ENCODE results near the gene CD22.
"Not testable (repeated sequence)": the region's sequence is repeated elsewhere in the genome, so short reads cannot be mapped to it uniquely, and the experiment has no call there.

The CD22 gene

DNA sequence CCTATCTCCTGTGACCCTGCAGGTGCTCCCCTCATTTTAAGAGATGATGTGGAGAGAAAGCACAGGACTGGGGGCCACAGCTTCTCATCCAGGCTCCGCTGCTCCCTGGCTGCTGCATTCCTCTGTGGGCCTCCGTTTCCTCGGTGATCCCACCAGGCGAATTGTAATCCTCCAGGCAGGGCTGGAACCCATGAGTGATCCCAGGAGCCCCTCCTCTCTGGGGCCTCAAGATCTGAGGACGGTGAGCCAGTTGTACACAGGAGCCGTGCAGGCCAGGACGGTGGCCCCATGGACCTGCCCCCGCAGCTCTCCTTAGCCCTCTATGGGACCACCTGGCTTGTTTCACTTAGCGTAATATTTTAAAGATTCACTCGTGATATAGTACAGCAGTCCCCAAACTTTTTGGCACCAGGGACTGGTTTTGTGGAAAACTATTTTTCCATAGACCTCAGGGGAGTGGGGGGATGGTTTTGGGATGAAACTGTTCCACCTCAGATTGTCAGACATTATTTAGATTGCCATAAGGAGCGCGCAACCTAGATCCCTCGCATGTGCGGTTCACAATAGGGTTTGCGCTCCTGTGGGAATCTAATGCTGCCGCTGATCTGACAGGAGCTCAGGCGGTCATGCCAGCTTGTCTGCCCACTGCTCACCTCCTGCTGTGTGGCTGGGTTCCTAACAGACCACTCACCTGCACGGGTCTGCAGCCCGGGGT, 34.9 kb downstream of the CD22 start:
- TF ChIP-seq TAF1 (IDR thresholded peaks at IDR 0.05; ENCODE audit: borderline replicate concordance, low read depth, low read length): no peak
- TF ChIP-seq POLR2A (IDR thresholded peaks at IDR 0.05; ENCODE audit: low read depth, low read length): no peak
- no peak for TF ChIP-seq POLR2AphosphoS5 (IDR thresholded peaks at IDR 0.05; ENCODE audit: low read depth, low read length)
- DNase-seq (ENCODE audit: insufficient read length): no peak
- no peak for FAIRE-seq

- TF ChIP-seq POLR2A (IDR thresholded peaks at IDR 0.05; ENCODE audit: low read depth, low read length) (no peak), POLR2AphosphoS5 (IDR thresholded peaks at IDR 0.05; ENCODE audit: low read depth, low read length) (no peak), TAF1 (IDR thresholded peaks at IDR 0.05; ENCODE audit: borderline replicate concordance, low read depth, low read length) (no peak)
- DNase-seq (ENCODE audit: insufficient read length): no peak
- no peak for FAIRE-seq
Observed at GRCh38 chr19:35365303-35365702, 36.3 kb downstream of the CD22 start.

- DNase-seq (ENCODE audit: insufficient read length) (no peak), FAIRE-seq (no peak)
- no peak for TF ChIP-seq TAF1 (IDR thresholded peaks at IDR 0.05; ENCODE audit: borderline replicate concordance, low read depth, low read length)
- TF ChIP-seq POLR2A (IDR thresholded peaks at IDR 0.05; ENCODE audit: low read depth, low read length): no peak
- TF ChIP-seq POLR2AphosphoS5 (IDR thresholded peaks at IDR 0.05; ENCODE audit: low read depth, low read length): no peak
Observed at GRCh38 chr19:35368378-35368777, 39.4 kb downstream of the CD22 start.

GRCh38 chr19:35369522-35369921, 40.5 kb downstream of the CD22 start:
- TF ChIP-seq POLR2AphosphoS5 (IDR thresholded peaks at IDR 0.05; ENCODE audit: low read depth, low read length): no peak
- no peak for TF ChIP-seq TAF1 (IDR thresholded peaks at IDR 0.05; ENCODE audit: borderline replicate concordance, low read depth, low read length)
- no peak for TF ChIP-seq POLR2A (IDR thresholded peaks at IDR 0.05; ENCODE audit: low read depth, low read length)
- DNase-seq (ENCODE audit: insufficient read length) (no peak), FAIRE-seq (no peak)

- TF ChIP-seq TAF1 (IDR thresholded peaks at IDR 0.05; ENCODE audit: borderline replicate concordance, low read depth, low read length): no peak
- no peak for TF ChIP-seq POLR2A (IDR thresholded peaks at IDR 0.05; ENCODE audit: low read depth, low read length)
- TF ChIP-seq POLR2AphosphoS5 (IDR thresholded peaks at IDR 0.05; ENCODE audit: low read depth, low read length): no peak
- FAIRE-seq: no peak
- no peak for DNase-seq (ENCODE audit: insufficient read length)
Observed at GRCh38 chr19:35370722-35371121, 41.7 kb downstream of the CD22 start, which contains the start of gene GPR42. TSS of gene GPR42 (plus strand) at chr19:35371068. CDS start at chr19:35371360, 292 bp downstream.

DNA sequence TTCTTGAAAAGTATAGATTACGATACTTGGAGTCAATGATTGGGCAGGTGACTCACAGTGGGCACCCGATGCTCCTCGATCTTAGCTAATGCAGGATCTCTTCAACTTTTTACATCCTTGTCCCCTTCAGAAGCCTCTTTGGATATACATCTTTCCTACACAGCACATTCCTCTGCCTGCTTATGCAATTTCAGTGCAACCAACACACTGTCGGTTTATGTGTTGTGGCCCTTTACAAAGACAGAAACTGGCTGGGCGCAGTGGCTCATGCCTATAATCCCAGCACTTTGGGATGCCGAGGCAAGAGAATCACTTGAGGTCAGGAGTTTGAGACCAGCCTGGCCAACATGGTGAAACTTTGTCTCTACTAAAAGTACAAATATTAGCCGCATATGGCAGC, 44.5 kb downstream of the CD22 start:
- no peak for DNase-seq (ENCODE audit: insufficient read length)
- FAIRE-seq: no peak
- no peak for TF ChIP-seq TAF1 (IDR thresholded peaks at IDR 0.05; ENCODE audit: borderline replicate concordance, low read depth, low read length)
- no peak for TF ChIP-seq POLR2AphosphoS5 (IDR thresholded peaks at IDR 0.05; ENCODE audit: low read depth, low read length)
- TF ChIP-seq POLR2A (IDR thresholded peaks at IDR 0.05; ENCODE audit: low read depth, low read length): no peak

GRCh38 chr19:35374031-35374430, 45.0 kb downstream of the CD22 start:
- FAIRE-seq; DNase-seq (ENCODE audit: insufficient read length): not testable (repeated sequence)

DNA sequence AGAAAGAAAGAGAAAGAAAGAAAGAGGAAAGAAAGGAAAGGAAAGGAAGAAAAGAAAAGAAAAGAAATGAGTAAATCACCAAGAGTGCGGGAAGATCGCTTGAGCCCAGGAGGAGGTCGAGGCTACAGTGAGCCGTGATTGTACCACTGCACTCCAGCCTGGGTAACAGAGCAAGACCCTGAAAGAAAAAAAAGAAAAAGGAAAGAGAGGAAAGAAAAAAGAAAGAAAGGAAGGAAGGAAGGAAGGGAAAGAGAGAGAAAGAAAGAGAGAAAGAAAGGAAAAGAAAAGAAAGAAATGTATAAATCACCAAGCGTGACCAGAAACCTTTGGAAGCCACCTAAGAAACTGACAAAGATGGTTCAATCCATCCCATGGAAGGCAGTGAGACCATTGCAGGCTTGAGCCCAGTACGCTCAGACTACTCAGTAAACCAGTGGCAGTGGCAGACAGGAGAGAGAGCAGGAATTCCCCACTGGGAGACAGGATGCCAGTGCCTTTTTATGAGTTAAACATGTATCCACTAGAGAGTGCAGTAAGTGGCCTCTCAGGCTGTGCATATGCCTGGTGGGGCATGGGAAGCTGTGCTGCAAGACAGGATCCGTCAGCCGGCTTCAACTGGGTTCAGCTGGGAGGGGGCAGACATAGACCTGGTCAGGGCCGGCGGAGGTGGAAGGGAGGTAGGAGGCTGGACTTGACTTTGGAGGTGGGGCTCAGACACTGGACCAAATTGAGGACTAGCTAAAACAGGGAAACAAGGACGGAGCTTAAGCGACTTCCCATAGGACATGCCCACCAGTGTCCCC, 46.7 kb downstream of the CD22 start:
- no peak for DNase-seq (ENCODE audit: insufficient read length)
- no peak for FAIRE-seq
- no peak for TF ChIP-seq POLR2AphosphoS5 (IDR thresholded peaks at IDR 0.05; ENCODE audit: low read depth, low read length)
- no peak for TF ChIP-seq POLR2A (IDR thresholded peaks at IDR 0.05; ENCODE audit: low read depth, low read length)
- no peak for TF ChIP-seq TAF1 (IDR thresholded peaks at IDR 0.05; ENCODE audit: borderline replicate concordance, low read depth, low read length)

GRCh38 chr19:35377656-35378055, 48.7 kb downstream of the CD22 start:
- no peak for TF ChIP-seq TAF1 (IDR thresholded peaks at IDR 0.05; ENCODE audit: borderline replicate concordance, low read depth, low read length)
- no peak for TF ChIP-seq POLR2AphosphoS5 (IDR thresholded peaks at IDR 0.05; ENCODE audit: low read depth, low read length)
- TF ChIP-seq POLR2A (IDR thresholded peaks at IDR 0.05; ENCODE audit: low read depth, low read length): no peak
- no peak for FAIRE-seq
- DNase-seq (ENCODE audit: insufficient read length): no peak

- DNase-seq (ENCODE audit: insufficient read length) (no peak), FAIRE-seq (no peak)
- no peak for TF ChIP-seq TAF1 (IDR thresholded peaks at IDR 0.05; ENCODE audit: borderline replicate concordance, low read depth, low read length)
- no peak for TF ChIP-seq POLR2A (IDR thresholded peaks at IDR 0.05; ENCODE audit: low read depth, low read length)
- no peak for TF ChIP-seq POLR2AphosphoS5 (IDR thresholded peaks at IDR 0.05; ENCODE audit: low read depth, low read length)
Observed at GRCh38 chr19:35378356-35378755, 49.4 kb downstream of the CD22 start.

DNA sequence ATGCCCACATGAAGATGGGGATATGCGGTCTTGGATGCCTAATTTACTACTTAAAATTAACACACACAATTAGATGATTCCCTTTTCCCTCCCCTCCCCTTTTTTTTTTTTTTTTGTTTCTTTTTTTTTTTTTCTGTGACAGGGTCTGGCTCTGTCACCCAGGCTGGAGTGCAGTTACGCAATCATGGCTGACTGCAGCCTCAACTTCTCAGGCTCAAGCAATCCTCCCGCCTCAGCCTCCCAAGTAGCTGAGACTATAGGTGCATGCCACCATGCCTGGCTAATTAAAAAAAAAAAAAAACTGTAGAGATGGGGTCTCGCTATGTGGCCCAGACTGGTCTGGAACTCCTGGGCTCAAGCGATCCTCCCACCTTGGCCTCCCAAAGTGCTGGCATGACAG, 50.6 kb downstream of the CD22 start:
- FAIRE-seq; DNase-seq (ENCODE audit: insufficient read length): not testable (repeated sequence)

GRCh38 chr19:35379992-35380391, 51.0 kb downstream of the CD22 start:
- DNase-seq (ENCODE audit: insufficient read length): no peak
- FAIRE-seq: no peak
- TF ChIP-seq POLR2AphosphoS5 (IDR thresholded peaks at IDR 0.05; ENCODE audit: low read depth, low read length): no peak
- no peak for TF ChIP-seq TAF1 (IDR thresholded peaks at IDR 0.05; ENCODE audit: borderline replicate concordance, low read depth, low read length)
- TF ChIP-seq POLR2A (IDR thresholded peaks at IDR 0.05; ENCODE audit: low read depth, low read length): no peak
